ENCODE results near the gene GPR32.

GRCh38 chr19:50720921-50721381 lies 49.3 kb upstream of the GPR32 start:
- no peak for TF ChIP-seq CTCF (IDR thresholded peaks at IDR 0.05)
- TF ChIP-seq POLR2A (IDR thresholded peaks at IDR 0.05), result no peak
